GM21515 (cell line): ENCODE measurements around the gene SAFB.
A peak's percentile ranks its signal among the peaks of the same experiment; 100 is the strongest.

Experiments
- ATAC-seq: cut with Tn5 transposase; IDR thresholded peaks from one replicate; pipeline ENCODE4 v1.9.1; 2021; ENCODE audit not compliant: unreplicated experiment

SAFB gene

DNA sequence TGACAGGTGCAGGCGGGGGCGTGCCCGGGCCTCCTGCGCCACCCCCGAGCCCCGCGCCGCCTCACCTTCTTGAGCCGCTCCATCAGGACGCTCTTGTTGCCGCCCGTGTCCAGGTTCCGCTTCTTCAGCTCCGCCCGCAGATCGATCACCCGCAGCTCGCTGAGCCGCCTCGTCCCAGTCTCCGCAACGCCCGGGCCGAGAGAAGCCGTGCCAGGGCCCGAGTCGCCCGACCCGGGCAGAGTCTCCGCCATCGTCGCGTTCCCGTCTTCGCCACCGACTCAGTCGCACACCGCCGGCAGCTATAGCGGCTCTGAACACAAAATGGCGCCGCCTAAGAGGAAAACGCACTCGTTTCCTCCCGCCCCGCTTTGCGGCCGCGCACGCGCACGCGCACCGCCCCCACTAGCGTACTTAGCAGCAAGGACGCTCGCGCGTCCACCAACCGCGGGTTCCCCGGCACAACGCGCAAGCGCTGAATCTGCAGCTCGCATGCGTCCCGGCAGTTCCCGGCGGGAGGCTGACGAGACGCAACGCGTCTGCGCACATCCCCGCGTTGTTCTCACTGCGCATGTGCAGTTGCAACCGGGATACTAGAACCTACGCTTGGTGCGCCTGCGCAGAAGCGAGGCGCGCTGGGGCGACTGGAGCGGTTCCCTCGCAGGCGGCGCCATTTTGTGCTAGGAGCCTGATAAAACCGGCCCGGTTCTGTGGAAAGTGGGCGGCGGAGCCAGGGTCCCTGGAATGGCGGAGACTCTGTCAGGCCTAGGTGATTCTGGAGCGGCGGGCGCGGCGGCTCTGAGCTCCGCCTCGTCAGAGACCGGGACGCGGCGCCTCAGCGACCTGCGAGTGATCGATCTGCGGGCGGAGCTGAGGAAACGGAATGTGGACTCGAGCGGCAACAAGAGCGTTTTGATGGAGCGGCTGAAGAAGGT, at the start of gene SAFB, which contains the start of gene SAFB2:
Gene SAFB (plus strand): TSS at position 619 of the 932 bp plus-strand sequence. CDS start 123 bp downstream, at position 742.
Gene SAFB2 (minus strand): TSS at position 312 of the 932 bp plus-strand sequence. CDS start 61 bp downstream, at position 251.
- peak; percentile 74 for ATAC-seq

DNA sequence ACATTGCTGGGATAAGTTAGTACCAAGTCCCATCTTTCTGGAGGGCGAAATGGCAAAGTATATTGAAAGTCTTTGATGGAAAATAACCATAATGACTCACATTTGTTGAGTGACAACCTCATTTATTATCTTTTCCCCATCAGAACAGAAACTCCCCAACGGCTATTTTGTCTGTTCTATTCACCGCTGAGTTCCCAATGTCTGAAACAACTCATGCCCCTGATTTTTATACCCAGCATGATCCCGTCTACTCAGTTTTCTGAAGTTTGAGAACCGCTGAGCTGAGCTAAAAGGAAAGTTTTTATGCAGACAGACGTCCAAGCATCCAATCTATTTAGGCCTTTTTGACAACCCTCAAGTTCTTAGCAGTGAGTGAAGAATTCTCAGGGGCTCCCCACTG, 47.3 kb upstream of the SAFB start:
- no peak for ATAC-seq

DNA sequence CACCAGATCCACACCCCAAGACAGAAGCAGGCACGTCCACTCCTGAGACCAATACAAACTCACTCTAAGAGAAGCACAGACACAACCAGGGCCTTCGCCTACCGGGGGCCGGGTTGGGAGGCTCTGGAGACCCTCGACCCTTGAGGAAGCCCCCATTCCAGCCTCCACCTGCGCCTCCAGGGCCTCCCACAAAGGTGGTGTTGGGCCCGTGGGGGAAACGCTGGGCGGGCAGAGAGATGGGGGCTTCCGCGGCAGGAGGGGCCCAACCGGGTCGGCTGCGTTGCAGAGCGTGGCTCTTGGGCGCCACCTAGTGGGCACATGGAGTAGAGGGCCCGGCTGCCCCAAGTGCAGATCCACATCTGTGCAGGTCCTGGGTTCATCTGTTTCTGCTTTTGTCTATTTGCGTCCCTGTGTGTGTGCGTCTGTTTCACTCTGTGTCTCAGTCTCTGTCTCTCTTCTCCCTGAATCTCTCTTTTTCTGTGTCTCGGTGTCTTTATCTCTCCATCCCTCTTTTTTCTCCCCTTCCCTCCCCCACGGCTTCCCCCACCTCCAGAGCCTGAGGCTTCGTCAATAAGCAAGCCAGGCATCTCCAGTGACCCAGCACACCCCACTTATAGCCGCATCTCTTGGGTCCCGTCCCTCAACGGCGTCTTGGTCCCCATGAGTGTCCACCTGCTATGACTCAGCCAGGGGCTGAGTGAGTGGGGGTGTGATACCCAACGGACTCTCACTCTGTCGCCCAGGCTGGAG, 44.6 kb upstream of the SAFB start:
- ATAC-seq: no peak

DNA sequence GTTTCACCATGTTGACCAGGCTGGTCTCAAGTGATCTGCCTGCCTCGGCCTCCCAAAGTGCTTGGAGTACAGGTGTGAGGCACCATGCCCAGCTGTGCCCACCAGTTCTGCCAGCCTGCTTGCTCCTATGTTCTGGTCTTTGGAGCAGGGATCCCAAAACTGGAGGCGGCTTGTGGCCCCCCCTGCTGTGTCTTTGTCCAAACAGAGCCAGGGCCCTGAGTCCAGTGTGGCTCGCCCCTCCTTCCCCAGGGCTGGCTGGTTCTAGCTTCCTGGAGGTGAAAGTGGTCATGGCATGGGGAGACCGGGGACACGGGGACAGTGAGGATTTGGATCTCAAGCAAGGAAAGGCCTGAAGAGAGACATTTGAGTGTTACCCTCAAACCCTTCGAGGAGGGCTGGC, 43.6 kb upstream of the SAFB start:
- no peak for ATAC-seq

DNA sequence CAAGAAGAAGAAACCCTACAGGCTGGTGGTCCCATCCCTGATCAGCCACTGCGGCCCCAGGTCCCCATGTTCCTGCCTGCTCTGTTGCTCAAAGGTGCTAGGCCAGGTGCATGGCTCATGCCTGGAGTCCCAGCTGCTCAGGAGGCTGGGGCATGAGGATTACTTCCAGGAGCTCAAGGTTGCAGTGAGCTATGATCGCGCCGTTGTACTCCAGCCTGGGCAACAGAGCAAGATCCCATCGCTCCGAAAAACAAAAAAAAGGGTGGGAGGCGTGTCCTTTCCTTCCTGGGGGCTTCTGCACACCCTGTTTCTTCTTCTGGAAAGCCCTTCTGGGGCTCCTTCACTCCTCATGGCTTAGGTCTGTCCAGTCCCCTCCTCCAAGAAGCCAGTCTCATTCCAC, 43.2 kb upstream of the SAFB start:
- ATAC-seq: no peak

DNA sequence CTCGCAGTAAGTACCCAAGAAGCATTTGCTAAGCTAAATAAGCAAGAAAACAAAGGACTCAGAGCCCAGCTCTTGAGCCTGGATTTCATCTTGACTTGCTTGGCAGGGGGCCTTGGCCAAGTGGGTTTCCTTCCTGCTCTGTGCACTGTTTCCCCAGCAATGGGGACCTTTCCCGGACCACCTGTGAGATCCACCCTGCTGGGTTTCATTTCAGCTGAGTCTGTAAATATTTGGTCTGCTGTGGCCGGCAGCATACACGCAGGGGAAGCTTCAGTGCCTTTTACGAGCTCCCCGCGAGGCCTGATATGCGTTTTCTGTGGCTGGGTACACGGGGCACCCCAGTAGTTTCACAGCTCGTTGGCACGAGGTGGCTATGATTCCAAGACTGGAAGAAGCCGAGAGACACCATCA, 42.7 kb upstream of the SAFB start:
- no peak for ATAC-seq

DNA sequence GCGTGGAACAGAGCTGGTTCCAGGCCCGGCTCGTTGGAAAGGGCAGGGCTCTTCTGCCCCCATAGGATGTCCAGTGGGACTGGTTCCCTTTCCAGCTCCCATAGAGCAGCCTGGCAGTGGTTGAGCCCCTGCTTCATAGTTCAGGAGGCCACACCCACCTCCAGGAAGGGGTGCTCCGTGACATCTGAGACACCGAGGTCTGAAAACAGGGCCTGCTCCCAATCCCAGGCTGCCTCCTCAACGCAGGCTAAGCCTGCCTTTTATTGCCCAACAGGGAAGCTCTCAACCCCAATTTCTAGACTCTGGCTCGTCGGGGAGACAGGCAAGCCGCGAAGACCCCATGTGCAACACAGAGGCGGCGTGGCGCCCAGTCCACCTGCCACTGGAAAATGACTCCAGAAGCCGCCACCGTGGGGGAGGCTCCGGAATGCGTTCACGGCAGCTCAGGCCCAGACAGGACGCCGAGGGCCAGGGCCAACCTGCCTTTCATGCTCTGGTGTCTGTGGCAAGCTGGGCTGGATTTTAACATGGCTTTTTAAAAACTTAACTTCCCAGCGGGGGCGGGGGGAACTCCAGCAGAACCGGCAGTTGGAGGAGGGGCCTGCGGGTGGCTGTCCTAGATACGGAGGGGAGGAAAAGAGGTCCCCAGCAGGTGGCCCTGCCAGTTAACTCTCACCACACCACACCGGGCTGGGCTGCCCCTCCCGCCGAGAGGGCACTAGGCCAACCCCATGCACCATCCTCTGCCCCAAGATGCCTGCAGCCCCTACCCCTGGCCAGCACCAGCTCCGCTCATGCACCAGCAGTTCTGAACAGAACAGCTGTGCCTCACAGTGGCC, 37.2 kb upstream of the SAFB start:
- ATAC-seq: no peak

DNA sequence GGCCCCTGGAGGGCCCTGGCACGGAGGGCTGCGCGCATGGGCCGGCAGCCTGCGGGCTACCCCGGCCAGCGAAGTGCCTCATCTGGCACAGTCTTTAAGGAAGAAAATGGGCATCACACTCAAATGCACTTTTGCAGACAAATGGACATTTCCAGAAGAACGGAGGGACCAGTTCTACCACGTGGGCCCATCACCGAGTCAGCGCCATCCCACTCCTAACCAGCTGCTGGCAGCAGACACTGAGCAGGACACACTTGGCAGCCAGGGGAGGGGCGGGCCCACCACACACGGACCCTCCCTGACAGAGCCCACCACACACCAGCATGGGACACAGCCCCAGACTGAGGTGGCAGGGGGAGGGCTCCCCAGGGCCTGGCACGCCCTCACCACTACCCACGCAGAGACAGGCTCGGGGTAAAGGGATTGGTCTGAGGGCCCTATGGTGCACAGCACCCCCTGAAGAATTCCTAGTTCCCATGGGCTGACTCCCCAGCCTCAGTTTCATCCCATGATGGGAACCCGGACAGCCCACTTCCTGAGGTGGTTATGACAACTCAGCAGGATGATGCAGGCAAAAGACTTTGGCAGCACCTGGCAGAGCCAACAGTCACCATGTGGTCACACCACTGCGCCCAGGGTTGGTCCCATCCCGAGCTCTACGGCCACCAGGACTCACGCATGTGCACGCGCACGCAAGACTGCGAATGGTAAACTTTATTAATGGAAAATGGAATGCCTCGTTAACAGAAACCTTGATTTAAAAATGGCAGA, 36.4 kb upstream of the SAFB start:
- no peak for ATAC-seq

DNA sequence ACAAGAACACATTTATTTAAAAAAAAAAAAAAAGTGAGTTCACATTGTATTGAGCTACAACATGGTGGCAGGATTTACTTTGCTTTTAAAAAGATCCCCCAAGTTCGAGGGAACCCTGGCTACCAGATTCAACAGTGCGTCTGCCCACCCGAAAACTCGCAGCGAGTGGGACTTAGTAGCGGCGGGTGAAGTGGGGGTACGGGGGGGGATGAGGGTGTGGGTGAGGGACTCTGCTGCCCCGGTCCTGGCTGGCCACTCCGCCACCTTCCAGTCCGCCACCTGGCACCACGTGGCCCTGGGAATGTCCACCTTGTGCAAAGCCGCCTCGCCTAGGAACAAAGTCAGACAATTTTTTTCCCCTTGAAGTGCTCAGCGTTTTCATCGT, 35.8 kb upstream of the SAFB start:
- ATAC-seq: no peak

DNA sequence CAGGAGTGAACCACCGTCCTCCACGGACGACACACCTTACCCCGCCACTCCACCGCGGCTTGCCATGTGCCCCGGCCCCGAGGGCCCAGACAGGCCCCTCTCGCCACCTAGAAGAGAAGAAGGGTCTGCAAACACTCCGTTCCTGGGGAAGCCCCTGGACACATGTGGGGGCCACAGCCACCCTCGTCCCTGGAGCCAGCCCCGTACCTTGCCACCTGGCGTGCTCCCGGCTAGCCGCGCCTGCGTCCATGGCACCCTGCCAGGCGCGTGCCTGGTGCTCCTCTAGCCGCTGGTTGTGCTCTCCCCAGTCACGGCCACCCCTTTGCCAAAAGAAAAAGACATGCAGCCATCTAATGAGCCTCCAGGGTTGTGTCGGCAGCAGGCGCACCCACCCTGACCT, 35.2 kb upstream of the SAFB start:
- no peak for ATAC-seq

DNA sequence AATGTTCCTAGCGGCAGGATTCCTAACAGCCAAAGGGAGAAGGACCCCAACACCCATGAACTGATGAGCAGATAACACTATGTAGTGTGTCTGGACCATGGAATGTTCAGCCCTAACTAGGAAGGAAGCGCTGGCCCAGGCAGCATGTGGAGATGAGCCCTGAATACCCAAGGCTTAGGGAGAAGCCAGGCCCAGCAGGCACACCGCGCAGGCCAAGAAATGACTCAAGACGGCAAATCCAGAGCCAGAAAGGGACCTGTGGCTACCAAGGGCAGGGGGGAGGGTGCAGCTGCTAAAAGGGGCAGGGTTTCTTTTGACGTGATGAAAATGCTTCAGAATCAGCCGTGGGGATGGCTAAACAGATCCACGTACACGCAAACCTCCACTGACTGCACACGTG, 34.4 kb upstream of the SAFB start:
- no peak for ATAC-seq

DNA sequence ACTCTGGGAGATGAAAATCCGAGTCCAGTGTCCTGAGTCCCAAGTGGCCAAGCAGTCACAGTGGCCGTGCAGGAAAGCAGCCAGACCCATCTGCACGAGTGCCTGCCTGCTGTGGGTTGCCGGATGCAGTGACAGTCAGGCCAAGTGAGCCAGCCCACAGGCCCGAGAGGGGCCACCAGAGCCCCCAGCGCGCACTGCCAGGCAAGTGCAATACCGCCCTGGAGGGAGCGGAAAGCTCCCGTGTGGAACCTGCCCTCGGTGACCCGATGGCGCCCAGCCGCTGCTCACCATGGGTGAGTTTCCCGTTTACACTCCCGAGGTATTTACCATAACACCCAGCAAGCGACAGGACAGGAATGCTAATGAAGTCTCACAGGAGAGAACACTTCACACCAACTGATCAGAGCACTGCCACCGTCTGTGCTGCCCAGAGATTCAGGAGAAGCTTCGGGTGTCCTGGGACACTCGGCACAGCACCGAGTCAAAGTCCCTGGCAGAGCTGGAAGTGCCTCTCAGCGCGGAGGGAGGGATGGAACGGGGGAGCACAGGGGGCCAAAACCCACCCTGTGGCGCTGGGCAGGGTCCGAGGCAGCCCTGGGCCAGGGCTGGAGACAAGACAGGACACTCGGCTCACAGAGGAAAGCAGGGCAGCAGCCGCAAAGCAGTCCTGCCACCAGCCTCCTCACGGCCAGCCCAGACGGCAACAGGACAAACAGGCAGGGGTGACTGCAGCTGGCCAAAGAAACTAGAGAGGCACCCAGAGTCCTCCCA, 33.8 kb upstream of the SAFB start:
- no peak for ATAC-seq

DNA sequence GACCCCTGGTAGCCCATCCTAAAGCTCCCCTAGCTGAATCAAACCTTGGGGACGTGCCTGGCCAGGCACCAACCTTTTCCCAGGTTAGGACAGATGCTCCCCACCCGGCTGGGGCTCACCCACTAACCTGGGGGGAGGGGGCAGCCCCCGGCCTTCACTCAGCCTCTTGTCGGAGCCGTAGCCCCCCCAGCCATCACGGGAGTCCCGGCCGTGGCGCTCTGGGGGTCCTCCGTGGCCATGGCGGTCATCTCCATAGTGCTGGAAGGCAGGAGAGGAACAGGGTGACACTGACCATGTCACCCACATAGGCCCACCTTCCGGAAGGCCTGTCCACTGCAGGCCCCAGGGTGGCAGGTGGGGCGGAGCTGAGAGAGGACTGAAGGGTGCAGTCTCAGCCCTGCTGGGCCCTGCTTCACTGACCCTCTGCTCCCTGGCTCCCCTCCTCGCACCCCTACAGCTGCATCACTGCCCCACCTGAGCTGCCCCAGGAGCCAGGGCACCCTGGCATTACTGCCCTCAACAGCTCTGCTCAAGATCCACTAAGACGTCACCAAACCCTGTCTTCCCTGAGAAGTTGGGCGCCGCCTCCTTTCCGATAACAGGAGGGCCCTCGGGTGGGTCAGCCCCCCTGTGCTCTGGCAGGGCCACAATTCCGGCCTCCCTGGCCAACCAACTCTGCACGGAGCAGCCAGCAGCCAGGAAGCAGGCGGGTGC, 32.6 kb upstream of the SAFB start:
- ATAC-seq: no peak

DNA sequence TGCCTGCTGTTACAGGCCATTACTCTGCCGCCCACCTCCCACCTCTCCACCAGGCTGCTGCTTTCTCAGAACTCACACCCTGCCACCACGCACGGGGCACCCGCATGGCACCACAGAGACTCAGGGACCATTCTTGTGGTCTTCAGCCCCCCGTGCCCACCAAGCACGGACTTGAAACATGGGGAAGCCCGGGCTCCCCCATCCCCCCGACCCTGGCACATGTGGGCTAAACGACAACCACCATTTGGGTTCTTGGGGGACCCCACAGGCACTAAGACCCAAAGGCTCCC, 32.1 kb upstream of the SAFB start:
- no peak for ATAC-seq

DNA sequence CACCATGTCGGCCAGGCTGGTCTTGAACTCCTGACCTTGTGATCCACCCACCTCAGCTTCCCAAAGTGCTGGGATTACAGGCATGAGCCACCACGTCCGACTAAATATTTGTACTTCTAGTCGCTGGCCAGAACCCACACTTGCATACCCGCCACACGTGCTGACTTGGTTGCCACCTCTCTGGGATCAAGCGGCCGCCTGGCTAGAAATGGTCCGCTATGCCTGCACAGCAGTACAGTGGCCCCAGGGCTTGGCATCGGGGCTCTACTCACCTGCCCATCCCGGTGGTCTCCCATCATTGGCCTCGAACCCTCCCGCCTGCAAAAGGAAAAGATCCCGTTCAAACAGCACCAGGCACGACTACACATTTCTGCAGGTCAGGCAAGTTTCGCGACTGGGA, 31.4 kb upstream of the SAFB start:
- no peak for ATAC-seq

DNA sequence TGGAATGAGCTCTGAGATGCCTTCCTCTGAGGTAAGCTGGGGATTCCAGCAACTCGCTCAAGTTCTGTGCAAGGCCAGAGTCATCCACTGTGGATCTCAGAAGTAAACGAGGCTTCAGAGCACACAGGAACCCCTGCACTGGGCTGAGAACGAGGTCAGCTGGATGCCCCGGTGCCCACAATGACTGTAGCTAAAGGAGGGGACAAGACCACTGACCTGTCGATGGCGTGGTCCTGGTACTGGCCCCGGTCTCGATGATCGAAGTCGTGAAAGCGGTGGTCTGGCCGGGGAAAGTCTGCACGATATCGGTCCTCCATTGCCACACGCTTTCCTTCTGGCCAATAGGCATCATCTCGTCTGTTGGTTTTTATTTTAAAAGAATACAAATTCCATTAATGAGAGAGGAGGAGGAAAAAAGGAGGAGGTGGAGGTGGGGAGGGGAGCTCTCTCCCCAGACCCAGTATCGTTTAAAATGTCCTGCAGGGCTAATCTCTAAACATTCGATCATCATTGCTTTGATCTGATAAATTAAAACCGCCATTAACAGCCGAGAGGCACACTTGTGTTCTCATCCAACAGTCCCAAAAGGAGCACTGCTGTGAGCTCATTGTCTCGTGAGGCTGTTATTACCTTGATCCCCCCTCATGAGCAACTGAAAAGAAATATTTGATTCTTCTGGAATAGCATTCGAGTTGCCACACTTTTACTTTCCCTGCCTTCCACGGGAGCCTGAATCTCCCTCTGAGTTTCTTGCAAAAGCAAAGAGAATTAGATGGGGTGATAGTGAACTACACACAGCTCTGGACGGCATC, 30.1 kb upstream of the SAFB start:
- no peak for ATAC-seq

DNA sequence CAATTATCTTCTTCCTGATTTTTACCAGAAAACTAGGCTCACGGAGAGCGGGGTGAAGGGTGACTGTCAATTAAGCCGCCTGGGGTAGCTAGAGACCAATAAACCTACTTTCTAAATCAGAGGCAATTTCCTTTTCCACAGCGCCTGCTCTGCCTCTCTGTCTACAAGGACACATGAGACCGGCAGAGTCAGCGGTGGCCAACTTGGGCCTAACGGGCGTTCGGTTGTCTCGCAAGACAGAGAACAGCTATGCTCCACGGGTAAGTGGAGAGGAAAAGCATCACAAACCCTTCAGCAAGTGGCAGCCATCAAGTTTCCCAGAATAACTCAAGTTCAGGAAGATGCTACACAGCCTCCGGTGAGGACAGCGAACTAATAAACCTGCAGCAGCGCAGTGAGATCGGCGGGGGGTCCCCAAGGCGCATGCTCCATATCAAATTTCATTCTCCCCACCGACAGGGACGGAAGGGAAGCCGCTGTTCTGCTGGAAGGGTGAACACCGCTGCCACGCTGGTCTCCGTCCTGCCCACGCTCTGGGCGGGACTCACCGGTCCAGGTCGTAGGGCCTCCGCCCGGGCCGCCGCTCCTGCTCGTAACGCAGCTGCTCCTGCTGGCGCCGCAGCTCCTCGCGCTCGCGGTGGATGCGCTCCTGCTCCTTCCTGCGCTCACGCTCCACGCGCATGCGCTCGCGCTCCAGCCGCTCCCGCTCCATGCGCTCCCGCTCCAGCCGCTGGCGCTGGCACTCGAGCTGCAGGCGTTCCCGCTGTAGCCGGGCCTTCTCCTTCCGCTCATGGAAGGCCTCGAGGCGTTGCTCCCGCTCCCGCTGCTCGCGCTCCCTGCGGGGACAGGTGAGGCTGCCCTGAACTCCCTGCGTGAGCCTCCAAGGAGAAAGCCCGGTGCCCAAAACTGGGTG, 29.3 kb upstream of the SAFB start:
- no peak for ATAC-seq
